Parathyroid adenoma (tissue), 2 donors: ENCODE measurements around the gene CDH16.

Experiments used
- H2AFZ ChIP-seq: fragments of 300-600 bp; sonication (generic); one replicate; pipeline ENCODE4 v1.7.0; 2017; ENCODE audit warnings: antibody characterized with exemption, mild to moderate bottlenecking
- H3K27ac ChIP-seq: fragments of 300-600 bp; sonication (generic); one replicate; pipeline ENCODE4 v1.7.0; 2017
- H3K27me3 ChIP-seq: fragments of 300-600 bp; sonication (generic); one replicate; pipeline ENCODE4 v1.7.0; 2017; ENCODE audit warnings: low read length; ENCODE audit not compliant: control insufficient read depth, insufficient read depth
- H3K36me3 ChIP-seq: fragments of 300-600 bp; sonication (generic); one replicate; pipeline ENCODE4 v1.7.0; 2017; ENCODE audit warnings: low read length; ENCODE audit not compliant: control insufficient read depth, insufficient read depth
- H3K4me1 ChIP-seq: fragments of 300-600 bp; sonication (generic); one replicate; pipeline ENCODE4 v1.7.0; 2017; ENCODE audit warnings: control low read depth
- H3K4me2 ChIP-seq: fragments of 300-600 bp; sonication (generic); one replicate; pipeline ENCODE4 v1.7.0; 2017; ENCODE audit warnings: low read length
- H3K4me3 ChIP-seq: fragments of 300-600 bp; sonication (generic); one replicate; pipeline ENCODE4 v1.7.0; 2017; ENCODE audit warnings: low read depth, low read length
- H3K79me2 ChIP-seq: fragments of 300-600 bp; sonication (generic); one replicate; pipeline ENCODE4 v1.7.0; 2017; ENCODE audit warnings: control low read depth
- H3K9ac ChIP-seq: fragments of 300-600 bp; sonication (generic); one replicate; pipeline ENCODE4 v1.7.0; 2017; ENCODE audit warnings: mild to moderate bottlenecking
- H3K9me3 ChIP-seq: fragments of 300-600 bp; sonication (generic); one replicate; pipeline ENCODE4 v1.7.0; 2017; ENCODE audit warnings: low read length; ENCODE audit not compliant: control insufficient read depth
- CTCF ChIP-seq: fragments of 300-600 bp; sonication (generic); IDR thresholded peaks from one replicate; pipeline ENCODE4 v1.7.0; 2017; ENCODE audit warnings: antibody characterized with exemption, mild to moderate bottlenecking
- donor health status: primary hyperparathyroidism.

The CDH16 gene

DNA sequence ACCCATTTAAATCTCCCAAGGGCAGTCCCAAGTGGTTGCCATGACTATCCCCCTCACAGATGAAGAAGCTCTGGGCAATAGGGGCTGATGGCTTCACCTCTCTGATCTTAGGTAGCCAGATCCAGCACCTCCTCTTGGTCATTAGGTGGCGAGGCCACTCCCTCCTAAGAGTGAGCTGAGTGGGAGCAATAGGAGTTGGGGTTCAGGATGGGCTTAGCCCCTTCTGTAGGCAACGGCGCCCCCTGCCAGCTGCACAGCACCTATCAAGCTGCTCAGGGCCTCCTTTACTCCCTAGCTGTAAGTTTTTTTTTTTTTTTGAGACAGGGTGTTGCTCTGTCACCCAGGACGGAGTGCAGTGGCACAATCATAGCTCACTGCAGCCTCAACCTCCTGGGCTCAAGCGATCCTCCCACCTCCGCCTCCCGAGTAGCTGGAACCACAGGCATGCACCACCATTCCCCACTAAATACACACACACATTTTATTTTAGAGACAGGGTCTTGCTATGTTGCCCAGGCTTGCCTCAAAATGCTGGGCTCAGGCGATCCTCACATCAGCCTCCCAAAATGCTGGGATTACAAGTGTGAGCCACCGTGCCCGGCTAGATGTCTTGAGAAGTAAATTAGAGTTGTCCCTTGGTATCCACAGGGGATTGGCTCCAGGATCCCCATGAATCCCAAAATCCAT lies 10.2 kb upstream of the CDH16 start:
- Histone ChIP-seq H3K9me3 (no peaks in the 10 kb centered on the region), H3K27ac (no peak overlapping the region), H3K4me1 (peaks cover 14% of the 10 kb centered on the region), H3K36me3 (no peaks in the 10 kb centered on the region), H3K79me2 (peaks cover 5% of the 10 kb centered on the region), H3K4me3 (no peak overlapping the region), H2AFZ (no peak overlapping the region), H3K4me2 (no peak overlapping the region), H3K27me3 (no peaks in the 10 kb centered on the region), H3K9ac (no peak overlapping the region)
- TF ChIP-seq CTCF = peak; percentile 46

GRCh38 chr16:66927918-66928649 lies 9.4 kb upstream of the CDH16 start:
- no peaks in the 10 kb centered on the region for H3K36me3 ChIP-seq
- no peak overlapping the region for H3K4me2 ChIP-seq
- H3K4me3 ChIP-seq = no peak overlapping the region
- no peak overlapping the region for H2AFZ ChIP-seq
- no peaks in the 10 kb centered on the region for H3K27me3 ChIP-seq
- no peak overlapping the region for H3K9ac ChIP-seq
- no peak for TF ChIP-seq CTCF
- H3K4me1 ChIP-seq = peaks cover 12% of the 10 kb centered on the region
- no peaks in the 10 kb centered on the region for H3K9me3 ChIP-seq
- H3K79me2 ChIP-seq = no peaks in the 10 kb centered on the region
- H3K27ac ChIP-seq = no peak overlapping the region

- TF ChIP-seq CTCF = no peak
- H3K36me3 ChIP-seq = no peaks in the 10 kb centered on the region
- H3K9ac ChIP-seq = no peak overlapping the region
- H2AFZ ChIP-seq = no peak overlapping the region
- no peaks in the 10 kb centered on the region for H3K27me3 ChIP-seq
- no peaks in the 10 kb centered on the region for H3K79me2 ChIP-seq
- H3K27ac ChIP-seq = peak overlapping the region; percentile 6
- H3K4me3 ChIP-seq = no peak overlapping the region
- H3K9me3 ChIP-seq = no peaks in the 10 kb centered on the region
- peaks cover 9% of the 10 kb centered on the region for H3K4me1 ChIP-seq
- no peak overlapping the region for H3K4me2 ChIP-seq
Measured at GRCh38 chr16:66926961-66927436, 8.3 kb upstream of the CDH16 start.

DNA sequence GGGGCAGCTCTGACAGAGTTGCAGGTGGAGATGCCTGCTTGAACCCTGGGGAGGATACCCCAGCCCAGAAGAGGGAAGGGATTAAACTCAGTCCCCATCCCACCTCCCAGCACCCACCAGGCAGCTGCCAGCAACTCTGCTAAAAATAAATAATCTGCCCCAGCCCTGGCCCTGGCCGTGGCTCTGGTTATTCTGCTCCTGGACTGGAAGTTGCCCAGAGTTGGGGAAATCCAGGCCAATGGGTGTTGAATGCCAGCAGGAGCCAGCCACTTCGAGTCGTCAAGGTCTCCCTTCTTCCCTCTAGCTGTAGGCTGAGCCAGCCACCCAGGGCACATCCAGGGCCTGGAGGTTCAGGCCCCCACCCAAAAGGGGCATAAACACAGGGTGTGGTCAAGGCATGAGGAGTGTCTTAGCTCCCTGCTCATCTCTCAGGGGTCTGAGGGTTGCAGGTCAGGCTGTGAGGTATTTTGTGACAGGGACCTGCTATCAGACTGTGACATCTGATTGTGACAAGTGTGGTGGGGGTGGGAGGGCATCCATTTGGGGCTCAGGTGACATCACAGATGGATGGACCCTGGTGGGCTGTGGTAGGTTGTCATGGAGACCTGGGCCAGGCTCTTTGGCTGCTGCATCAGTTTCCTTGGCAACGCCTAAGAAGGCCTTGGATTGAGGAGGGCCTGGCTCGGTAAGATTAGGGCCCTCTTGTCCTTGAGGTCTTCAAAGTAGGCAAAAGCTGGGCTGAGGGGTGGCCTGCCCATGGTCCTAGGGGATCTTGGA lies 7.7 kb upstream of the CDH16 start:
- Histone ChIP-seq H3K4me3 (no peak overlapping the region), H2AFZ (no peak overlapping the region)

More for the DNA sequence above, 7.7 kb upstream of the CDH16 start:
- Histone ChIP-seq H3K4me1 (peaks cover 9% of the 10 kb centered on the region), H3K27ac (peak overlapping the region; percentile 6), H3K9me3 (no peaks in the 10 kb centered on the region), H3K9ac (no peak overlapping the region), H3K79me2 (no peaks in the 10 kb centered on the region), H3K36me3 (no peaks in the 10 kb centered on the region), H3K4me2 (no peak overlapping the region), H3K27me3 (no peaks in the 10 kb centered on the region)
- TF ChIP-seq CTCF = no peak
